ENCODE measurements around the gene PHF1. TPM values are rescaled to one million over a fixed set of nuclear protein-coding genes. Genes with fewer than 3 reads are reported as not detected.
"Not testable (repeated sequence)": the region's sequence is repeated elsewhere in the genome, so short reads cannot be mapped to it uniquely, and the experiment has no call there.

Gene PHF1
- 100 to 1,000 TPM in 5 of 7 donors, 10 to 100 TPM in 2; 94.3 to 182 (median 123) TPM for total RNA-seq
- 100 to 1,000 TPM in 1 of 2 donors, 10 to 100 TPM in 1; 80.7 to 179 TPM for polyA plus RNA-seq
- long read RNA-seq, donor 1, transcript PHF1-211 (15 exons, 1,752 nt), result minor isoform, 19 of 148 reads
- long read RNA-seq, donor 1, transcript PHF1-202 (15 exons, 2,330 nt), result major isoform, 42 of 148 reads
- long read RNA-seq, donor 1, partial matches to known transcripts, result 38 of 148 reads
- long read RNA-seq, donor 1, other reads (novel, unspliced or antisense), result 47 of 148 reads
- long read RNA-seq, donor 2, partial matches to known transcripts, result 165 of 428 reads
- long read RNA-seq, donor 2, other reads (novel, unspliced or antisense), result 257 of 428 reads
- long read RNA-seq, donor 3, transcript PHF1-202 (15 exons, 2,330 nt), result major isoform, 45 of 155 reads
- long read RNA-seq, donor 3, transcript PHF1-211 (15 exons, 1,752 nt), result minor isoform, 16 of 155 reads
- long read RNA-seq, donor 3, partial matches to known transcripts, result 46 of 155 reads
- long read RNA-seq, donor 3, other reads (novel, unspliced or antisense), result 42 of 155 reads

GRCh38 chr6:33410711-33411631, at the start of gene PHF1:
Gene PHF1, plus strand, starts transcription at chr6:33411014. Its CDS starts 1,250 bp downstream, at chr6:33412264.
- TF ChIP-seq EP300 (IDR thresholded peaks at IDR 0.05) (no peak), POLR2A (IDR thresholded peaks at IDR 0.05) (peak; percentile 65)
- Histone ChIP-seq H3K27me3 (no peaks in the 10 kb centered on the region), H3K4me1 (ENCODE audit: insufficient read depth) (no peaks in the 10 kb centered on the region), H3K4me3 (peak within 1 kb of the TSS; percentile 98), H3K27ac (peak within 1 kb of the TSS; percentile 96 to 98), H3K36me3 (no peaks in the 10 kb centered on the region), H3K9me3 (no peaks in the 10 kb centered on the region)
- 0 to 2% (median 1%) methylated on average over 19 to 64 of the region's 67 CpGs for WGBS, 3 donors
- peak in 3 of 5 donors; percentile 84 to 87 (median 85) for DNase-seq
- intact Hi-C loops (cut with DNase I), result loop anchor here in 3 of 4 donors (10.0 kb wide), 3 partner anchors 96 to 136 kb away; partner anchors contain the start of genes B3GALT4 (in 1 of the 3), RGL2 (in 1 of the 3), RPS18 (in 1 of the 3) and TAPBP (in 1 of the 3)

- DNase-seq; H3K36me3 ChIP-seq; H3K4me3 ChIP-seq; H3K9me3 ChIP-seq; H3K27me3 ChIP-seq; H3K27ac ChIP-seq; intact Hi-C loops (cut with DNase I); H3K4me1 ChIP-seq (ENCODE audit: insufficient read depth): not testable (repeated sequence)
- 58 to 74% (median 65%) methylated on average over 12 of the region's 12 CpGs for WGBS, 3 donors
Measured at GRCh38 chr6:33363486-33363885, 47.3 kb upstream of the PHF1 start.

- H3K4me1 ChIP-seq (ENCODE audit: insufficient read depth); DNase-seq; intact Hi-C loops (cut with DNase I); H3K36me3 ChIP-seq; H3K4me3 ChIP-seq; H3K27ac ChIP-seq; H3K9me3 ChIP-seq; H3K27me3 ChIP-seq: not testable (repeated sequence)
- WGBS, 3 donors, result 15 to 28% (median 17%) methylated on average over 7 to 8 of the region's 8 CpGs
Measured at GRCh38 chr6:33364475-33365205, 46.2 kb upstream of the PHF1 start.

- 86 to 87% (median 86%) methylated on average over 10 of the region's 10 CpGs for whole genome bisulfite sequencing, 3 donors
- H3K27ac ChIP-seq; H3K4me3 ChIP-seq; H3K27me3 ChIP-seq; H3K4me1 ChIP-seq (ENCODE audit: insufficient read depth); H3K9me3 ChIP-seq; DNase-seq; intact Hi-C loops (cut with DNase I); H3K36me3 ChIP-seq: not testable (repeated sequence)
Measured at GRCh38 chr6:33365206-33365971, 45.4 kb upstream of the PHF1 start.

- H3K4me3 ChIP-seq, result no peak overlapping the region
- no peaks in the 10 kb centered on the region for H3K9me3 ChIP-seq
- 59 to 61% (median 59%) methylated on average over 8 of the region's 8 CpGs for WGBS, 3 donors
- no peak for DNase-seq
- intact Hi-C loops (cut with DNase I), result no loop called here
- H3K4me1 ChIP-seq (ENCODE audit: insufficient read depth), result peaks cover 1% of the 10 kb centered on the region
- TF ChIP-seq POLR2A (IDR thresholded peaks at IDR 0.05) (no peak), EP300 (IDR thresholded peaks at IDR 0.05) (no peak), CTCF (IDR thresholded peaks at IDR 0.05) (no peak)
- H3K27ac ChIP-seq, result no peak overlapping the region
- H3K36me3 ChIP-seq, result no peaks in the 10 kb centered on the region
- no peaks in the 10 kb centered on the region for H3K27me3 ChIP-seq
Measured at GRCh38 chr6:33367009-33367714, 43.7 kb upstream of the PHF1 start.

- H3K27me3 ChIP-seq; H3K9me3 ChIP-seq; H3K27ac ChIP-seq; H3K4me1 ChIP-seq (ENCODE audit: insufficient read depth); H3K4me3 ChIP-seq; DNase-seq; intact Hi-C loops (cut with DNase I); H3K36me3 ChIP-seq: not testable (repeated sequence)
- 84 to 96% (median 84%) methylated on average over 5 of the region's 5 CpGs for WGBS, 3 donors
Measured at GRCh38 chr6:33367715-33368025, 43.1 kb upstream of the PHF1 start.

- H3K27me3 ChIP-seq; H3K27ac ChIP-seq; DNase-seq; H3K4me1 ChIP-seq (ENCODE audit: insufficient read depth); H3K36me3 ChIP-seq; H3K9me3 ChIP-seq; H3K4me3 ChIP-seq; intact Hi-C loops (cut with DNase I): not testable (repeated sequence)
- WGBS, 3 donors, result 91 to 93% (median 92%) methylated on average over 8 of the region's 8 CpGs
Measured at GRCh38 chr6:33371901-33372300, 38.9 kb upstream of the PHF1 start.
